H1 (cell line): ENCODE results near the gene HP1BP3. TPM values are rescaled to one million over a fixed set of nuclear protein-coding genes. Genes with fewer than 3 reads are reported as not detected.

Experiments used
- CTCF ChIA-PET: fragments of 300-600 bp; sonication (Branson Sonifier 250); formaldehyde crosslinking; loops from one replicate; lab custom pipeline; 2021; ENCODE audit not compliant: partially characterized antibody; lab: Charles Lee
- POLR2A ChIA-PET: fragments of 300-600 bp; sonication (Branson Sonifier 250); formaldehyde crosslinking; loops from one replicate; lab custom pipeline; 2021; ENCODE audit warnings: inconsistent platforms; ENCODE audit not compliant: partially characterized antibody; lab: Charles Lee
- DNase-seq, 2 experiments: peaks; one replicate each; pipeline versions ENCODE4 v3.0.0 to v3.0.0-alpha.2; 2010 to 2022; ENCODE audit warnings: low spot score in 2 of 2, low read depth in 1 of 2, mixed read lengths in 1 of 2
- FAIRE-seq: peaks from 2 replicates; lab custom pipeline; 2011; peaks lifted over from hg19 to GRCh38; lab: Jason Lieb, UNC
- H2AFZ ChIP-seq: 2 replicates; pipeline ENCODE4 v1.8.1; 2012; ENCODE audit warnings: low read length, inconsistent platforms
- H2AK5ac ChIP-seq: 2 replicates; pipeline ENCODE4 v1.6.1; 2013; ENCODE audit warnings: low read depth, low read length
- H2BK120ac ChIP-seq: replicated peaks from 2 replicates; pipeline ENCODE3; 2013; ENCODE audit warnings: low read depth, low read length, inconsistent platforms
- H2BK12ac ChIP-seq: 2 replicates; pipeline ENCODE4 v1.6.1; 2013; ENCODE audit warnings: low read depth, low read length
- H2BK15ac ChIP-seq: 2 replicates; pipeline ENCODE4 v1.6.1; 2013; ENCODE audit warnings: low read length
- H2BK20ac ChIP-seq: 2 replicates; pipeline ENCODE4 v1.6.1; 2013; ENCODE audit warnings: low read length
- H2BK5ac ChIP-seq: 2 replicates; pipeline ENCODE4 v1.6.1; 2013; ENCODE audit warnings: low read depth, low read length
- H3K14ac ChIP-seq: 2 replicates; pipeline ENCODE4 v1.6.1; 2013; ENCODE audit warnings: inconsistent platforms; ENCODE audit not compliant: insufficient read length
- H3K18ac ChIP-seq: 2 replicates; pipeline ENCODE4 v1.6.1; 2013; ENCODE audit warnings: low read length; ENCODE audit errors: extremely low read depth
- H3K23ac ChIP-seq: 2 replicates; pipeline ENCODE4 v1.6.1; 2013; ENCODE audit warnings: inconsistent platforms; ENCODE audit not compliant: insufficient read length
- H3K23me2 ChIP-seq: 2 replicates; pipeline ENCODE4 v1.6.1; 2013; ENCODE audit warnings: low read depth, low read length
- H3K27ac ChIP-seq: 2 replicates; pipeline ENCODE4 v1.6.1; 2011; ENCODE audit warnings: low read depth, low read length, inconsistent platforms
- H3K27me3 ChIP-seq, 4 experiments: replicated peaks in 1 of 4; 1 replicate in 1 of 4; 2 replicates in 3 of 4; pipeline versions ENCODE4 v1.6.1 to v1.8.1; 2011 to 2013; ENCODE audit warnings: low read length in 3 of 4, mild to moderate bottlenecking in 3 of 4, inconsistent platforms in 2 of 4, mixed read lengths in 2 of 4, moderate library complexity in 1 of 4; ENCODE audit not compliant: control insufficient read depth in 3 of 4, insufficient read depth in 3 of 4; ENCODE audit errors: extremely low read depth in 1 of 4
- H3K36me3 ChIP-seq, 4 experiments: 2 replicates each; pipeline versions ENCODE4 v1.6.1 to v1.8.1; 2011 to 2013; ENCODE audit warnings: mild to moderate bottlenecking in 4 of 4, low read length in 3 of 4, moderate library complexity in 2 of 4, control low read depth in 1 of 4, inconsistent platforms in 1 of 4; ENCODE audit not compliant: insufficient read depth in 4 of 4, control insufficient read depth in 2 of 4
- H3K4ac ChIP-seq: replicated peaks from 2 replicates; pipeline ENCODE3; 2013; ENCODE audit warnings: low read length, low read depth, mixed read lengths, inconsistent platforms; ENCODE audit not compliant: insufficient read length
- H3K4me1 ChIP-seq, 4 experiments: replicated peaks in 1 of 4; 1 replicate in 1 of 4; 2 replicates in 3 of 4; pipeline versions ENCODE4 v1.6.1 to v1.8.1; 2011 to 2013; ENCODE audit warnings: low read length in 3 of 4, inconsistent platforms in 2 of 4, mixed read lengths in 1 of 4; ENCODE audit not compliant: insufficient read depth in 4 of 4, control insufficient read depth in 3 of 4
- H3K4me2 ChIP-seq, 2 experiments: 2 replicates each; pipeline versions ENCODE4 v1.6.1 to v1.8.1; 2011 to 2013; ENCODE audit warnings: low read depth in 2 of 2, low read length in 2 of 2, control low read depth in 1 of 2, inconsistent platforms in 1 of 2, mild to moderate bottlenecking in 1 of 2; ENCODE audit not compliant: insufficient read depth in 1 of 2
- H3K4me3 ChIP-seq, 4 experiments: fragments of 200-600, 300-600 bp in 1 of 4; sonication (generic), shearing (Covaris generic), sonication (Bioruptor Twin) in 1 of 4; 2 replicates each; pipeline versions ENCODE4 v1.5.1 to v1.8.1; 2011 to 2016; ENCODE audit warnings: low read length in 4 of 4, low read depth in 3 of 4, control low read depth in 2 of 4, inconsistent platforms in 2 of 4, mild to moderate bottlenecking in 2 of 4, mixed read lengths in 1 of 4, moderate library complexity in 1 of 4; ENCODE audit not compliant: insufficient read depth in 2 of 4; ENCODE audit errors: extremely low read depth in 1 of 4
- H3K56ac ChIP-seq: replicated peaks from 2 replicates; pipeline ENCODE3; 2013; ENCODE audit warnings: low read depth, mild to moderate bottlenecking, mixed read lengths, low read length, inconsistent platforms; ENCODE audit not compliant: insufficient read length
- H3K79me1 ChIP-seq: 2 replicates; pipeline ENCODE4 v1.6.1; 2013; ENCODE audit warnings: low read depth, low read length, control low read depth
- H3K79me2 ChIP-seq, 2 experiments: 2 replicates each; pipeline versions ENCODE4 v1.6.1 to v1.8.1; 2012 to 2013; ENCODE audit warnings: low read length in 2 of 2, mild to moderate bottlenecking in 2 of 2, inconsistent platforms in 1 of 2; ENCODE audit not compliant: insufficient read depth in 2 of 2, control insufficient read depth in 1 of 2
- H3K9ac ChIP-seq, 4 experiments: replicated peaks in 1 of 4; 1 replicate in 1 of 4; 2 replicates in 3 of 4; pipeline versions ENCODE4 v1.6.1 to v1.8.1; 2011 to 2013; ENCODE audit warnings: low read depth in 3 of 4, low read length in 3 of 4, control low read depth in 2 of 4, mild to moderate bottlenecking in 2 of 4, moderate library complexity in 2 of 4, inconsistent platforms in 1 of 4; ENCODE audit errors: extremely low read depth in 1 of 4
- H3K9me3 ChIP-seq, 2 experiments: 2 replicates each; pipeline versions ENCODE4 v1.6.1 to v1.8.1; 2012 to 2013; ENCODE audit warnings: mild to moderate bottlenecking in 2 of 2, moderate library complexity in 2 of 2, control low read depth in 1 of 2, inconsistent platforms in 1 of 2, low read depth in 1 of 2, low read length in 1 of 2, mixed read lengths in 1 of 2; ENCODE audit not compliant: insufficient read depth in 2 of 2
- H4K20me1 ChIP-seq, 2 experiments: replicated peaks in 1 of 2; 2 replicates each; pipeline versions ENCODE3 to v1.8.1; 2011 to 2013; ENCODE audit warnings: inconsistent platforms in 2 of 2, low read length in 2 of 2, mild to moderate bottlenecking in 1 of 2; ENCODE audit not compliant: insufficient read depth in 2 of 2, control insufficient read depth in 1 of 2
- H4K5ac ChIP-seq: 2 replicates; pipeline ENCODE4 v1.6.1; 2013; ENCODE audit warnings: low read length, low read depth, mixed read lengths, inconsistent platforms; ENCODE audit not compliant: insufficient read length
- H4K8ac ChIP-seq: 2 replicates; pipeline ENCODE4 v1.8.0; 2013; ENCODE audit warnings: mild to moderate bottlenecking, moderate library complexity, low read length, inconsistent platforms; ENCODE audit not compliant: insufficient read depth; ENCODE audit errors: extremely low read depth
- H4K91ac ChIP-seq: replicated peaks from 2 replicates; pipeline ENCODE3; 2013; ENCODE audit warnings: low read length, mixed read lengths, inconsistent platforms; ENCODE audit not compliant: insufficient read length
- BRCA1 ChIP-seq: IDR thresholded peaks from 2 replicates; pipeline ENCODE4 v1.6.1; 2012; ENCODE audit warnings: low read depth, low read length, improper control_type of control experiment
- WGBS, 2 experiments: shearing (Covaris generic) in 1 of 2; methylation state at CpG; one replicate each; pipeline versions ENCODE4 v1.1.6 to v1.1.7; 2013 to 2015; ENCODE audit warnings: low lambda C conversion rate in 2 of 2, mixed read lengths in 2 of 2, inconsistent platforms in 1 of 2, low coverage in 1 of 2, missing lambda C conversion rate in 1 of 2; ENCODE audit not compliant: insufficient replicate concordance in 2 of 2, insufficient coverage in 1 of 2, insufficient read length in 1 of 2; ENCODE audit errors: extremely low coverage in 1 of 2, missing lambda C conversion rate in 1 of 2; 5-methylcytosine and 5-hydroxymethylcytosine counted together
- polyA plus RNA-seq, 7 experiments: library from polyadenylated mRNA; depleted of rRNA in 3 of 7; stranded (reverse) in 5 of 7; unstranded in 2 of 7; fragments of >200 nt in 5 of 7; fragments of 200-250 nt in 2 of 7; gene quantifications; 1 replicate in 5 of 7; 2 replicates in 1 of 7; 4 replicates in 1 of 7; pipeline versions ENCODE4 v1.2.1 to v1.2.3, GENCODE V29; 2011 to 2013; ENCODE audit warnings: missing spikeins in 2 of 7, mixed read lengths in 2 of 7
- total RNA-seq: library from RNA; stranded (reverse); fragmentation: NEBNext Ultra II Directional; extraction: Animal tissue kit (Norgen Biotek cat#: 25700); gene quantifications from 2 replicates; pipeline ENCODE4 v1.2.1, GENCODE V29; 2021
- TF ChIP-seq, protein P1 (sequence below): IDR thresholded peaks from 2 replicates; pipeline ENCODE4 v1.6.1; 2012; ENCODE audit warnings: inconsistent platforms

Gene HP1BP3
- total and polyA plus RNA-seq, 2 of the 8 experiments (the other 6 are each of a cell fraction or from before 2014, with no cell fraction given), result 47.4 to 125 TPM

DNA sequence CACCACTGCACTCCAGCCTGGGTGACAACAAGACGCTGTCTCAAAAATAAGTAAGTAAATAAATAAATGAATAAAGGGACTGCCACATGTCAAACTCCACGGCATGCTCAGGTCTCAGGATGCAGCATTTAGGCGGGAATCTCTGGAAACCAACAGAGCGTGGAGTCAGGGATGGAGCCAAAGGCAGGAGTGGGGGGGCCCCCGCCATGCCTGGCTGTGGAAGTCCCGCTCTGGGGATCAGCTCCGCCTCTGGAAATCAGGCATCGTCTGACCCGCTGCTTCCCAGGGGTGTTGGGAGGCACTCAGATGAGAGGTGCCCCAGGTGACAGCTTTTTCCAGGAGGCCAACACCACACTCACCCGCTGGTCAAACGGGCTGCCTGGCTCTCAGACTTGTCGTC is 89.5 kb downstream of the HP1BP3 start:
- Histone ChIP-seq H3K4ac (no peak overlapping the region), H3K4me1 (peaks cover 0 to 6% (median 4%) of the 10 kb centered on the region in 4 experiments; a peak in 3 of 7 replicates), H2BK12ac (no peak overlapping the region), H3K27ac (no peak overlapping the region), H3K79me1 (no peaks in the 10 kb centered on the region), H3K27me3 (no peaks in the 10 kb centered on the region; a peak in 1 of 7 replicates), H2BK15ac (no peak overlapping the region)
- CTCF ChIA-PET, result interaction anchor here (0.5 to 5.1 kb wide), 36 partner anchors 9 to 895 kb away, joined by 3 to 82 read pairs (median 6); partner anchors contain the start of genes DDOST, KIF17 and SH2D5
- TF ChIP-seq BRCA1, result no peak
- TF ChIP-seq, protein P1, sequence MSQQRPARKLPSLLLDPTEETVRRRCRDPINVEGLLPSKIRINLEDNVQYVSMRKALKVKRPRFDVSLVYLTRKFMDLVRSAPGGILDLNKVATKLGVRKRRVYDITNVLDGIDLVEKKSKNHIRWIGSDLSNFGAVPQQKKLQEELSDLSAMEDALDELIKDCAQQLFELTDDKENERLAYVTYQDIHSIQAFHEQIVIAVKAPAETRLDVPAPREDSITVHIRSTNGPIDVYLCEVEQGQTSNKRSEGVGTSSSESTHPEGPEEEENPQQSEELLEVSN, result peak; percentile 28; the same call in 1 of the 2 replicates
- TF ChIP-seq, all 59 proteins: peak for 1
- H2BK20ac ChIP-seq, result no peak overlapping the region
- H3K79me2 ChIP-seq, result no peaks in the 10 kb centered on the region
- POLR2A ChIA-PET, result interaction anchor here (1.2 to 3.7 kb wide), 6 partner anchors 13 to 90 kb away, joined by 4 to 16 read pairs (median 6); partner anchors contain the start of genes DDOST and HP1BP3
- peak overlapping the region; percentile 37 to 88; a peak in 3 of 4 replicates for H3K4me2 ChIP-seq
- H4K5ac ChIP-seq, result no peak overlapping the region
- peak overlapping the region; percentile 24; the same call in 1 of the 2 replicates for H2AK5ac ChIP-seq
- no peak overlapping the region for H4K8ac ChIP-seq
- FAIRE-seq (no peak), DNase-seq (no peak)
- H2BK5ac ChIP-seq, result no peak overlapping the region
- no peak overlapping the region for H3K14ac ChIP-seq
- peaks cover 5% of the 10 kb centered on the region; the same call in 1 of the 2 replicates for H3K23me2 ChIP-seq
- H3K36me3 ChIP-seq, result no peaks in the 10 kb centered on the region
- H2BK120ac ChIP-seq, result no peak overlapping the region
- no peak overlapping the region for H2AFZ ChIP-seq
- H3K4me3 ChIP-seq, result peak overlapping the region in 1 of 4 experiments; percentile 66; a peak in 1 of 8 replicates
- H3K9me3 ChIP-seq, result no peaks in the 10 kb centered on the region
- no peak overlapping the region for H3K9ac ChIP-seq
- H4K20me1 ChIP-seq, result peaks cover 2 to 3% of the 10 kb centered on the region in 2 experiments
- H3K56ac ChIP-seq, result no peak overlapping the region
- no peak overlapping the region for H3K23ac ChIP-seq
- H3K18ac ChIP-seq, result no peak overlapping the region
- no peak overlapping the region for H4K91ac ChIP-seq
- WGBS, 2 experiments, result 86% methylated on average over 12 of the region's 12 CpGs; no CpG with 5 or more reads in 1 of the 2 experiments
